CD4-positive, CD25-positive, alpha-beta regulatory T cell (primary cell): Measurements from ENCODE around the gene HACD3. TPM values are rescaled to one million over a fixed set of nuclear protein-coding genes. Genes with fewer than 3 reads are reported as not detected.
A peak's percentile ranks its signal among the peaks of the same experiment; 100 is the strongest.
"Not testable (repeated sequence)": the region's sequence is repeated elsewhere in the genome, so short reads cannot be mapped to it uniquely, and the experiment has no call there.

Source experiments
- ATAC-seq, 2 donors: fragments of 150-1000 bp; cut with Tn5 transposase; one replicate each; pipeline ENCODE4 v1.10.0; 2021; ENCODE audit warnings: low read depth in 2 of 2, moderate number of reproducible peaks in 2 of 2, moderate library complexity in 1 of 2
- DNase-seq, 3 donors: peaks; one replicate each; pipeline versions ENCODE4 v3.0.0 to v3.0.0-alpha.2; 2012 to 2022; ENCODE audit warnings: mixed read lengths in 1 of 3
- H3K27ac ChIP-seq: one replicate; pipeline ENCODE4 v1.7.0; 2013; ENCODE audit warnings: mild to moderate bottlenecking, low read length; ENCODE audit not compliant: insufficient read depth, poor library complexity, severe bottlenecking
- H3K27me3 ChIP-seq: one replicate; pipeline ENCODE4 v1.7.0; 2013; ENCODE audit warnings: low read length; ENCODE audit not compliant: control insufficient read depth, insufficient read depth
- H3K36me3 ChIP-seq: one replicate; pipeline ENCODE4 v1.7.0; 2013; ENCODE audit warnings: mild to moderate bottlenecking, low read length, moderate library complexity; ENCODE audit not compliant: control insufficient read depth, insufficient read depth
- H3K4me1 ChIP-seq: 2 replicates; pipeline ENCODE4 v1.7.0; 2013; ENCODE audit warnings: mild to moderate bottlenecking, low read length; ENCODE audit not compliant: insufficient read depth, control insufficient read depth, poor library complexity, severe bottlenecking
- H3K4me3 ChIP-seq: one replicate; pipeline ENCODE4 v1.7.0; 2013; ENCODE audit warnings: low read depth, mild to moderate bottlenecking, low read length, moderate library complexity
- H3K9me3 ChIP-seq, 2 experiments: 1 replicate in 1 of 2; 2 replicates in 1 of 2; pipeline ENCODE4 v1.7.0; 2013; ENCODE audit warnings: low read length in 2 of 2, mild to moderate bottlenecking in 1 of 2, moderate library complexity in 1 of 2; ENCODE audit not compliant: control insufficient read depth in 2 of 2
- H3K27ac Mint-ChIP-seq, 3 donors: one replicate each; pipeline ENCODE4 v1.8.0; 2020 to 2022; ENCODE audit warnings: mild to moderate bottlenecking in 3 of 3, mixed read lengths in 3 of 3, moderate library complexity in 2 of 3
- H3K27me3 Mint-ChIP-seq: one replicate; pipeline ENCODE4 v1.8.0; 2022; ENCODE audit warnings: mild to moderate bottlenecking, mixed read lengths
- H3K36me3 Mint-ChIP-seq: one replicate; pipeline ENCODE4 v1.8.0; 2020; ENCODE audit warnings: mixed read lengths
- H3K4me1 Mint-ChIP-seq, 4 donors: one replicate each; pipeline ENCODE4 v1.8.0; 2020 to 2022; ENCODE audit warnings: mixed read lengths in 4 of 4, mild to moderate bottlenecking in 1 of 4
- H3K4me3 Mint-ChIP-seq, 4 donors: one replicate each; pipeline ENCODE4 v1.8.0; 2020 to 2022; ENCODE audit warnings: mild to moderate bottlenecking in 4 of 4, mixed read lengths in 4 of 4, moderate library complexity in 3 of 4
- H3K9me3 Mint-ChIP-seq, 7 donors: one replicate each; pipeline ENCODE4 v1.8.0; 2020 to 2022; ENCODE audit warnings: mixed read lengths in 7 of 7, mild to moderate bottlenecking in 3 of 7, moderate library complexity in 2 of 7
- polyA plus RNA-seq, 4 donors: library from polyadenylated mRNA; unstranded; fragments of 300-500 nt; fragmentation: Illumina TruSeq; gene quantifications; one replicate each; pipeline ENCODE4 v1.2.3, GENCODE V29; 2021
- total RNA-seq: library from RNA; stranded (reverse); gene quantifications from one replicate; pipeline ENCODE4 v1.2.3, GENCODE V29; 2022

Gene HACD3
- total and polyA plus RNA-seq, 5 donors from 2014 or later = 16.5 to 43.8 (median 36.0) TPM

- H3K9me3 ChIP-seq = no peaks in the 10 kb centered on the region
- DNase-seq (peak in 1 of 3 donors; percentile 39), ATAC-seq (no peak)
- Mint-ChIP-seq H3K4me3 (peak overlapping the region; percentile 50 to 89 (median 63)), H3K4me1 (peaks cover 18 to 47% (median 36%) of the 10 kb centered on the region in 4 donors), H3K9me3 (no peaks in the 10 kb centered on the region), H3K36me3 (peaks cover 8% of the 10 kb centered on the region), H3K27me3 (no peaks in the 10 kb centered on the region), H3K27ac (peak overlapping the region in 2 of 3 donors; percentile 44 to 50)
- H3K27me3 ChIP-seq = no peaks in the 10 kb centered on the region
- no peak overlapping the region for H3K27ac ChIP-seq
- H3K4me3 ChIP-seq = no peak overlapping the region
- no peaks in the 10 kb centered on the region for H3K36me3 ChIP-seq
- peaks cover 10% of the 10 kb centered on the region for H3K4me1 ChIP-seq
Measured at GRCh38 chr15:65532738-65533051, 2.4 kb downstream of the HACD3 start.

GRCh38 chr15:65533057-65533756, 2.9 kb downstream of the HACD3 start:
- DNase-seq (no peak), ATAC-seq (no peak)
- Histone ChIP-seq H3K4me1 (peaks cover 10% of the 10 kb centered on the region), H3K9me3 (no peaks in the 10 kb centered on the region), H3K27me3 (no peaks in the 10 kb centered on the region), H3K4me3 (no peak overlapping the region), H3K36me3 (no peaks in the 10 kb centered on the region), H3K27ac (no peak overlapping the region)
- peak overlapping the region in 2 of 3 donors; percentile 34 to 50 for H3K27ac Mint-ChIP-seq
- H3K4me3 Mint-ChIP-seq = peak overlapping the region in 3 of 4 donors; percentile 61 to 89 (median 73)
- H3K27me3 Mint-ChIP-seq = no peaks in the 10 kb centered on the region
- no peaks in the 10 kb centered on the region for H3K9me3 Mint-ChIP-seq
- peaks cover 22 to 50% (median 38%) of the 10 kb centered on the region in 4 donors for H3K4me1 Mint-ChIP-seq
- H3K36me3 Mint-ChIP-seq = peaks cover 8% of the 10 kb centered on the region

- peaks cover 27 to 51% (median 39%) of the 10 kb centered on the region in 4 donors for H3K4me1 Mint-ChIP-seq
- peaks cover 8% of the 10 kb centered on the region for H3K36me3 Mint-ChIP-seq
- H3K27me3 ChIP-seq = no peaks in the 10 kb centered on the region
- H3K27ac Mint-ChIP-seq = peak overlapping the region in 1 of 3 donors; percentile 32
- peaks cover 3% of the 10 kb centered on the region for H3K4me1 ChIP-seq
- H3K27me3 Mint-ChIP-seq = no peaks in the 10 kb centered on the region
- H3K27ac ChIP-seq = no peak overlapping the region
- H3K4me3 Mint-ChIP-seq = no peak overlapping the region
- no peaks in the 10 kb centered on the region for H3K9me3 Mint-ChIP-seq
- ATAC-seq (no peak), DNase-seq (no peak)
- no peaks in the 10 kb centered on the region for H3K36me3 ChIP-seq
- no peak overlapping the region for H3K4me3 ChIP-seq
- no peaks in the 10 kb centered on the region for H3K9me3 ChIP-seq
Measured at GRCh38 chr15:65535192-65535591, 4.9 kb downstream of the HACD3 start.

- peaks cover 18 to 32% (median 26%) of the 10 kb centered on the region in 4 donors for H3K4me1 Mint-ChIP-seq
- H3K9me3 Mint-ChIP-seq = peaks cover 0 to 1% (median 0%) of the 10 kb centered on the region in 7 donors
- H3K9me3 ChIP-seq = no peaks in the 10 kb centered on the region
- no peak overlapping the region for H3K4me3 Mint-ChIP-seq
- no peaks in the 10 kb centered on the region for H3K36me3 ChIP-seq
- H3K36me3 Mint-ChIP-seq = peaks cover 4% of the 10 kb centered on the region
- H3K4me1 ChIP-seq = no peaks in the 10 kb centered on the region
- ATAC-seq = no peak
- no peak overlapping the region for H3K4me3 ChIP-seq
- no peak overlapping the region for H3K27ac ChIP-seq
- no peak for DNase-seq
- H3K27me3 ChIP-seq = no peaks in the 10 kb centered on the region
- H3K27ac Mint-ChIP-seq = peak overlapping the region in 1 of 3 donors; percentile 15
- H3K27me3 Mint-ChIP-seq = no peaks in the 10 kb centered on the region
Measured at GRCh38 chr15:65540314-65540713, 10.1 kb downstream of the HACD3 start.

- H3K36me3 ChIP-seq = no peaks in the 10 kb centered on the region
- H3K36me3 Mint-ChIP-seq = peaks cover 1% of the 10 kb centered on the region
- no peak overlapping the region for H3K4me3 Mint-ChIP-seq
- no peak for ATAC-seq
- H3K27ac ChIP-seq = no peak overlapping the region
- DNase-seq = no peak
- H3K27ac Mint-ChIP-seq = no peak overlapping the region
- no peaks in the 10 kb centered on the region for H3K27me3 ChIP-seq
- H3K4me1 Mint-ChIP-seq = peaks cover 21 to 34% (median 26%) of the 10 kb centered on the region in 4 donors
- H3K9me3 ChIP-seq = no peaks in the 10 kb centered on the region
- no peak overlapping the region for H3K4me3 ChIP-seq
- H3K27me3 Mint-ChIP-seq = no peaks in the 10 kb centered on the region
- no peaks in the 10 kb centered on the region for H3K4me1 ChIP-seq
- peaks cover 0 to 1% (median 0%) of the 10 kb centered on the region in 7 donors for H3K9me3 Mint-ChIP-seq
Measured at GRCh38 chr15:65541231-65541820, 11.1 kb downstream of the HACD3 start.

- Histone ChIP-seq H3K27me3 (no peaks in the 10 kb centered on the region), H3K36me3 (no peaks in the 10 kb centered on the region), H3K4me1 (no peaks in the 10 kb centered on the region), H3K27ac (no peak overlapping the region), H3K4me3 (no peak overlapping the region), H3K9me3 (no peaks in the 10 kb centered on the region)
- Mint-ChIP-seq H3K36me3 (peaks cover 9% of the 10 kb centered on the region), H3K27ac (peak overlapping the region in 1 of 3 donors; percentile 40), H3K4me3 (no peak overlapping the region), H3K27me3 (no peaks in the 10 kb centered on the region), H3K9me3 (peaks cover 0 to 1% (median 0%) of the 10 kb centered on the region in 7 donors), H3K4me1 (peaks cover 24 to 36% (median 24%) of the 10 kb centered on the region in 4 donors)
- no peak for DNase-seq
- no peak for ATAC-seq
Measured at GRCh38 chr15:65547841-65548240, 17.6 kb downstream of the HACD3 start.

- H3K4me1 ChIP-seq, H3K9me3 Mint-ChIP-seq, H3K4me3 Mint-ChIP-seq, ATAC-seq, H3K36me3 ChIP-seq, DNase-seq, H3K9me3 ChIP-seq, H3K27me3 Mint-ChIP-seq, H3K4me3 ChIP-seq, H3K27me3 ChIP-seq, H3K27ac ChIP-seq: not testable (repeated sequence)
- Mint-ChIP-seq H3K27ac (peak overlapping the region in 1 of 3 donors; percentile 61), H3K4me1 (peaks cover 21 to 30% (median 25%) of the 10 kb centered on the region in 4 donors), H3K36me3 (peaks cover 22% of the 10 kb centered on the region)
Measured at GRCh38 chr15:65549288-65549687, 19.0 kb downstream of the HACD3 start.
